Endothelial cell of umbilical vein (primary cell): ENCODE data around the gene THEMIS. TPM values are rescaled to one million over a fixed set of nuclear protein-coding genes. Genes with fewer than 3 reads are reported as not detected.

ENCODE experiments used
- BruUV-seq: library from RNA; stranded (reverse); fragments of 400-500 nt; replicated peaks from 2 replicates; lab custom pipeline; 2021; lab: Mats Ljungman, UMichigan
- CTCF ChIA-PET: fragments of 300-600, 350-600 bp; sonication (Branson Sonifier 250); formaldehyde crosslinking; loops from one replicate; lab custom pipeline; 2021; ENCODE audit warnings: antibody characterized with exemption, inconsistent platforms; lab: Charles Lee
- POLR2A ChIA-PET: fragments of 300-600, 350-600 bp; sonication (Branson Sonifier 250); formaldehyde crosslinking; loops from one replicate; lab custom pipeline; 2021; ENCODE audit warnings: antibody characterized with exemption, inconsistent platforms; lab: Charles Lee
- DNase-seq: peaks from one replicate; pipeline ENCODE4 v3.0.0-alpha.2; 2011; ENCODE audit warnings: low read depth, low spot score
- FAIRE-seq: peaks from 2 replicates; lab custom pipeline; 2011; peaks lifted over from hg19 to GRCh38; lab: Jason Lieb, UNC
- H2AFZ ChIP-seq: 2 replicates; pipeline ENCODE4 v1.6.0; 2012; ENCODE audit warnings: low read depth, low read length, control low read depth, inconsistent platforms
- H3K27ac ChIP-seq: 2 replicates; pipeline ENCODE4 v1.5.1; 2011; ENCODE audit warnings: low read depth, mild to moderate bottlenecking, control low read depth, low read length, moderate library complexity; ENCODE audit not compliant: insufficient read depth
- H3K27me3 ChIP-seq, 2 experiments: 2 replicates each; pipeline versions ENCODE4 v1.6.0 to v1.6.1; 2011; ENCODE audit warnings: low read length in 2 of 2, mixed read lengths in 1 of 2; ENCODE audit not compliant: control insufficient read depth in 2 of 2, insufficient read depth in 2 of 2
- H3K36me3 ChIP-seq, 2 experiments: 2 replicates in 1 of 2; 3 replicates in 1 of 2; pipeline ENCODE4 v1.5.1; 2011; ENCODE audit warnings: low read length in 2 of 2, mild to moderate bottlenecking in 1 of 2, moderate library complexity in 1 of 2; ENCODE audit not compliant: control insufficient read depth in 2 of 2, insufficient read depth in 2 of 2; ENCODE audit errors: extremely low read depth in 1 of 2
- H3K4me1 ChIP-seq: 3 replicates; pipeline ENCODE4 v1.5.1; 2011; ENCODE audit warnings: mild to moderate bottlenecking, low read length; ENCODE audit not compliant: control insufficient read depth, insufficient read depth; ENCODE audit errors: extremely low read depth
- H3K4me2 ChIP-seq: 2 replicates; pipeline ENCODE4 v1.6.1; 2011; ENCODE audit warnings: low read length, control low read depth, mixed read lengths; ENCODE audit not compliant: insufficient read depth
- H3K4me3 ChIP-seq, 3 experiments: fragments of 200-600 bp in 1 of 3; sonication (generic), shearing (Covaris generic) in 1 of 3; replicated peaks in 1 of 3; 2 replicates each; pipeline ENCODE4 v1.5.1; 2011 to 2016; ENCODE audit warnings: control low read depth in 3 of 3, low read length in 3 of 3, mild to moderate bottlenecking in 2 of 3, inconsistent platforms in 1 of 3, low read depth in 1 of 3, moderate library complexity in 1 of 3; ENCODE audit not compliant: insufficient read depth in 1 of 3
- H3K79me2 ChIP-seq: 2 replicates; pipeline ENCODE4 v1.6.0; 2012; ENCODE audit warnings: low read length, inconsistent platforms; ENCODE audit not compliant: control insufficient read depth, insufficient read depth
- H3K9ac ChIP-seq: replicated peaks from 2 replicates; pipeline ENCODE3; 2011; ENCODE audit warnings: low read length, control low read depth; ENCODE audit not compliant: insufficient read depth; ENCODE audit errors: extremely low read depth
- H3K9me1 ChIP-seq: replicated peaks from 3 replicates; pipeline ENCODE4 v1.6.0; 2011; ENCODE audit warnings: mild to moderate bottlenecking, low read length; ENCODE audit not compliant: control insufficient read depth, insufficient read depth; ENCODE audit errors: extremely low read depth
- H3K9me3 ChIP-seq: replicated peaks from 2 replicates; pipeline ENCODE4 v1.5.1; 2012; ENCODE audit warnings: low read length, inconsistent platforms; ENCODE audit not compliant: control insufficient read depth, insufficient read depth
- H4K20me1 ChIP-seq: replicated peaks from 2 replicates; pipeline ENCODE3; 2011; ENCODE audit warnings: mild to moderate bottlenecking, low read length; ENCODE audit not compliant: control insufficient read depth, insufficient read depth; ENCODE audit errors: extremely low read depth
- EZH2 ChIP-seq: IDR thresholded peaks from 2 replicates; pipeline ENCODE4 v1.6.1; 2012; ENCODE audit warnings: borderline replicate concordance, low read depth, mild to moderate bottlenecking, moderate library complexity, low read length, inconsistent platforms; ENCODE audit not compliant: severe bottlenecking
- FOS ChIP-seq: IDR thresholded peaks from 2 replicates; pipeline ENCODE4 v1.6.1; 2011; ENCODE audit warnings: mild to moderate bottlenecking, low read length, moderate library complexity, borderline replicate concordance; ENCODE audit not compliant: insufficient read depth
- GATA2 ChIP-seq: IDR thresholded peaks from 2 replicates; pipeline ENCODE4 v1.7.0; 2011; ENCODE audit warnings: low read depth, mild to moderate bottlenecking, moderate library complexity, mixed read lengths, low read length; ENCODE audit not compliant: insufficient read length, insufficient read depth
- JUN ChIP-seq: IDR thresholded peaks from 2 replicates; pipeline ENCODE4 v1.6.1; 2011; ENCODE audit warnings: borderline replicate concordance, low read depth; ENCODE audit not compliant: insufficient read length, insufficient read depth
- MAX ChIP-seq: IDR thresholded peaks from 2 replicates; pipeline ENCODE4 v1.6.1; 2011; ENCODE audit not compliant: insufficient read depth, insufficient read length
- MYC ChIP-seq: IDR thresholded peaks from one replicate; pipeline ENCODE4 v1.6.1; 2011; ENCODE audit warnings: mild to moderate bottlenecking, low read depth, low read length
- POLR2A ChIP-seq: IDR thresholded peaks from 2 replicates; pipeline ENCODE4 v1.6.1; 2012; ENCODE audit warnings: low read depth, mild to moderate bottlenecking, control low read depth, low read length
- POLR2AphosphoS5 ChIP-seq: IDR thresholded peaks from 2 replicates; pipeline ENCODE4 v1.6.1; 2012; ENCODE audit warnings: low read depth, mild to moderate bottlenecking, control low read depth, low read length, moderate library complexity; ENCODE audit not compliant: insufficient read depth
- dilution Hi-C: fragments of 300-500 bp; cut with MboI; formaldehyde crosslinking; loops from one replicate; pipeline ENCODE4 v1.15.0; 2019; ENCODE audit warnings: low sequenced_read_pairs; ENCODE audit not compliant: extremely low pct_ligation_motif_present
- intact Hi-C: fragments of 100-400 bp; cut with micrococcal nuclease; formaldehyde crosslinking; loops from one replicate; pipeline ENCODE4 v1.10.0; 2022
- polyA plus RNA-seq, 4 experiments: library from polyadenylated mRNA; depleted of rRNA in 3 of 4; stranded (reverse) in 3 of 4; unstranded in 1 of 4; fragments of >200 nt; gene quantifications; 2 replicates each; pipeline versions ENCODE4 v1.2.1 to v1.2.3, GENCODE V29; 2011 to 2012; ENCODE audit warnings: missing spikeins in 1 of 4
- total RNA-seq: library from RNA; stranded (reverse); gene quantifications from 2 replicates; pipeline ENCODE4 v1.2.3, GENCODE V29; 2021
- TF ChIP-seq, protein P1 (sequence below), 2 donors: IDR thresholded peaks; 1 replicate in 1 of 2; 2 replicates in 1 of 2; pipeline ENCODE4 v1.5.1; 2011; ENCODE audit warnings: low read length in 2 of 2, mild to moderate bottlenecking in 2 of 2, moderate library complexity in 2 of 2, control low read depth in 1 of 2, inconsistent platforms in 1 of 2, low read depth in 1 of 2; ENCODE audit not compliant: insufficient read depth in 1 of 2; ENCODE audit errors: extremely low read depth in 1 of 2

Gene THEMIS
- total and polyA plus RNA-seq, 2 donors (not counting 3 experiments of a cell fraction or from before 2014, with no cell fraction given) = not detected

DNA sequence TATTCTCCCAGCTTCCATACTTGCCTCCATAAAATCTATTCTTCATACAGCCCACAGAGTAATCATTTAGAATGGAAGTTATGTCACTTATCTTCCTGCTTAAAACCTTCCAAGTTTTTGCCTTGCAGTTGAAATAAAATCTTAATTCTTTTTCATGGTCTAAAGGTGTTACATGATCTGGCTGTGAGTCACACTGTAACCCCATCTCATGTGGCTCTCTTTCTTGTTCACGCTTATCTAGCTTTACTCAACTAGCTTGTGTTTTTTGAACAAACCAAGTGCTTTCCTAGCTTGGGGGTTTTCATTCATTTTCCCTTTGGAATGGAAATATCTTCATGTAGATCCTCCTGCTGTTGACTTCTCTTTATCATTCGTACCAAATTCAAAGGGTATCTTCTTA, 23.6 kb upstream of the THEMIS start:
- H3K4me1 ChIP-seq = no peaks in the 10 kb centered on the region
- no peak overlapping the region for H3K27ac ChIP-seq
- no peak overlapping the region for H2AFZ ChIP-seq
- no peak overlapping the region for H3K9ac ChIP-seq
- H3K4me2 ChIP-seq = no peak overlapping the region
- ChIA-PET POLR2A (no interaction called here), CTCF (no interaction called here)
- no peaks in the 10 kb centered on the region for H3K79me2 ChIP-seq
- H3K36me3 ChIP-seq = no peaks in the 10 kb centered on the region
- no peaks in the 10 kb centered on the region for H3K9me1 ChIP-seq
- dilution Hi-C loops (no loop called here), intact Hi-C loops (no loop called here)
- no peaks in the 10 kb centered on the region for H4K20me1 ChIP-seq
- no peak for FAIRE-seq
- H3K27me3 ChIP-seq = peaks cover 0 to 2% of the 10 kb centered on the region in 2 experiments
- TF ChIP-seq POLR2AphosphoS5 = no peak
- no peaks in the 10 kb centered on the region for H3K9me3 ChIP-seq
- H3K4me3 ChIP-seq = no peak overlapping the region
- DNase-seq = no peak
- no TSS peak for BruUV-seq

GRCh38 chr6:127924031-127924430, 23.2 kb upstream of the THEMIS start:
- Histone ChIP-seq H3K36me3 (no peaks in the 10 kb centered on the region), H3K4me3 (no peak overlapping the region), H3K4me1 (no peaks in the 10 kb centered on the region), H3K27ac (no peak overlapping the region), H3K9me1 (no peaks in the 10 kb centered on the region), H3K9ac (no peak overlapping the region), H3K27me3 (peaks cover 0 to 2% of the 10 kb centered on the region in 2 experiments), H3K79me2 (no peaks in the 10 kb centered on the region), H3K9me3 (no peaks in the 10 kb centered on the region), H3K4me2 (no peak overlapping the region), H2AFZ (no peak overlapping the region), H4K20me1 (no peaks in the 10 kb centered on the region)
- BruUV-seq = no TSS peak
- CTCF ChIA-PET = no interaction called here
- no peak for DNase-seq
- dilution Hi-C loops (no loop called here), intact Hi-C loops (no loop called here)
- POLR2A ChIA-PET = no interaction called here
- TF ChIP-seq MAX (no peak), MYC (no peak), GATA2 (no peak), POLR2A (no peak), POLR2AphosphoS5 (no peak), JUN (no peak), FOS (no peak), EZH2 (no peak)
- TF ChIP-seq, protein P1, sequence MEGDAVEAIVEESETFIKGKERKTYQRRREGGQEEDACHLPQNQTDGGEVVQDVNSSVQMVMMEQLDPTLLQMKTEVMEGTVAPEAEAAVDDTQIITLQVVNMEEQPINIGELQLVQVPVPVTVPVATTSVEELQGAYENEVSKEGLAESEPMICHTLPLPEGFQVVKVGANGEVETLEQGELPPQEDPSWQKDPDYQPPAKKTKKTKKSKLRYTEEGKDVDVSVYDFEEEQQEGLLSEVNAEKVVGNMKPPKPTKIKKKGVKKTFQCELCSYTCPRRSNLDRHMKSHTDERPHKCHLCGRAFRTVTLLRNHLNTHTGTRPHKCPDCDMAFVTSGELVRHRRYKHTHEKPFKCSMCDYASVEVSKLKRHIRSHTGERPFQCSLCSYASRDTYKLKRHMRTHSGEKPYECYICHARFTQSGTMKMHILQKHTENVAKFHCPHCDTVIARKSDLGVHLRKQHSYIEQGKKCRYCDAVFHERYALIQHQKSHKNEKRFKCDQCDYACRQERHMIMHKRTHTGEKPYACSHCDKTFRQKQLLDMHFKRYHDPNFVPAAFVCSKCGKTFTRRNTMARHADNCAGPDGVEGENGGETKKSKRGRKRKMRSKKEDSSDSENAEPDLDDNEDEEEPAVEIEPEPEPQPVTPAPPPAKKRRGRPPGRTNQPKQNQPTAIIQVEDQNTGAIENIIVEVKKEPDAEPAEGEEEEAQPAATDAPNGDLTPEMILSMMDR (IDR thresholded peaks at IDR 0.05; ENCODE audit: extremely low read depth in 1 of 2, insufficient read depth in 1 of 2, low read depth in 1 of 2, low read length in 2 of 2) = no peak
- no peak for FAIRE-seq
